IPS-11a (cell line): ENCODE results near the gene IKBKG.
"Not testable (repeated sequence)": the region's sequence is repeated elsewhere in the genome, so short reads cannot be mapped to it uniquely, and the experiment has no call there.

Experiments used
- H3K4me3 ChIP-seq: one replicate; pipeline ENCODE4 v1.5.1; 2013; ENCODE audit warnings: low read depth, low read length, control low read depth

Gene IKBKG

GRCh38 chrX:154547245-154548027 is at the start of gene IKBKG:
Gene IKBKG (plus strand): TSS chrX:154547620. CDS start chrX:154552003, 4,383 bp downstream.
- peak within 1 kb of the TSS; percentile 74 for H3K4me3 ChIP-seq

GRCh38 chrX:154501423-154501822 is 46.0 kb upstream of the IKBKG start:
- not testable (repeated sequence) for H3K4me3 ChIP-seq

- no peak overlapping the region for H3K4me3 ChIP-seq
These were observed 45.3 kb upstream of the IKBKG start for GRCh38 chrX:154502098-154502497.

- H3K4me3 ChIP-seq = no peak overlapping the region
These were observed 44.4 kb upstream of the IKBKG start for GRCh38 chrX:154502989-154503388.

GRCh38 chrX:154505734-154506133 is 41.7 kb upstream of the IKBKG start:
- no peak overlapping the region for H3K4me3 ChIP-seq

GRCh38 chrX:154506483-154507332 is 40.7 kb upstream of the IKBKG start:
- H3K4me3 ChIP-seq = no peak overlapping the region

GRCh38 chrX:154507673-154508383 is 39.6 kb upstream of the IKBKG start:
- no peak overlapping the region for H3K4me3 ChIP-seq

GRCh38 chrX:154508384-154508745 is 39.1 kb upstream of the IKBKG start:
- H3K4me3 ChIP-seq = no peak overlapping the region

- H3K4me3 ChIP-seq = no peak overlapping the region
These were observed 38.0 kb upstream of the IKBKG start for GRCh38 chrX:154509455-154509854.

GRCh38 chrX:154511761-154512160 is 35.7 kb upstream of the IKBKG start:
- H3K4me3 ChIP-seq = no peak overlapping the region

- no peak overlapping the region for H3K4me3 ChIP-seq
These were observed 34.4 kb upstream of the IKBKG start for GRCh38 chrX:154512879-154513553.

GRCh38 chrX:154513716-154514115 is 33.7 kb upstream of the IKBKG start:
- H3K4me3 ChIP-seq = no peak overlapping the region

GRCh38 chrX:154515090-154515965 is 32.1 kb upstream of the IKBKG start:
- peak overlapping the region; percentile 57 for H3K4me3 ChIP-seq

- H3K4me3 ChIP-seq = peak within 1 kb of the TSS; percentile 57
These were observed 31.3 kb upstream of the IKBKG start, which contains the start of gene FAM3A for GRCh38 chrX:154515966-154516655. Gene FAM3A (minus strand): TSS chrX:154516232. CDS start chrX:154515772, 460 bp downstream.

GRCh38 chrX:154516656-154517100 is 30.7 kb upstream of the IKBKG start:
- peak overlapping the region; percentile 35 for H3K4me3 ChIP-seq

GRCh38 chrX:154517101-154517781 is 30.2 kb upstream of the IKBKG start:
- H3K4me3 ChIP-seq = no peak overlapping the region

- H3K4me3 ChIP-seq = no peak overlapping the region
These were observed 28.0 kb upstream of the IKBKG start for GRCh38 chrX:154519389-154519788.
